Erythroblast (primary cell): Measurements from ENCODE around the gene GNG4.

Experiments
- GATA1 ChIP-seq: IDR thresholded peaks from 2 replicates; pipeline ENCODE4 v1.6.1; 2011; ENCODE audit warnings: low read depth, mild to moderate bottlenecking, control low read depth, low read length, moderate library complexity
- POLR2A ChIP-seq: IDR thresholded peaks from 2 replicates; pipeline ENCODE4 v1.6.1; 2011; ENCODE audit warnings: mild to moderate bottlenecking, low read length

- TF ChIP-seq POLR2A (no peak), GATA1 (no peak)
These were observed 16.8 kb downstream of the GNG4 start for GRCh38 chr1:235632506-235633401.
